Neuronal stem cell (in vitro differentiated cells): Measurements from ENCODE around the gene DDX27.

Experiments used
- DNase-seq: peaks from one replicate; pipeline ENCODE4 v3.0.0-alpha.2; 2013; ENCODE audit warnings: low spot score
- H2AFZ ChIP-seq: one replicate; pipeline ENCODE4 v1.6.1; 2013; ENCODE audit warnings: mild to moderate bottlenecking, low read length, inconsistent platforms
- H2AK5ac ChIP-seq: 2 replicates; pipeline ENCODE4 v1.6.1; 2013; ENCODE audit warnings: low read depth, mild to moderate bottlenecking, inconsistent platforms, low read length, moderate library complexity, mixed read lengths
- H2BK120ac ChIP-seq: 2 replicates; pipeline ENCODE4 v1.6.1; 2013; ENCODE audit warnings: low read depth, mild to moderate bottlenecking, inconsistent platforms, low read length, moderate library complexity, mixed read lengths
- H2BK12ac ChIP-seq: one replicate; pipeline ENCODE4 v1.6.1; 2013; ENCODE audit warnings: low read length, inconsistent platforms
- H2BK15ac ChIP-seq: 2 replicates; pipeline ENCODE4 v1.6.1; 2013; ENCODE audit warnings: mild to moderate bottlenecking, low read length, inconsistent platforms, mixed read lengths
- H2BK5ac ChIP-seq: one replicate; pipeline ENCODE4 v1.6.1; 2013; ENCODE audit warnings: inconsistent platforms, mild to moderate bottlenecking, low read length, moderate library complexity
- H3K14ac ChIP-seq: one replicate; pipeline ENCODE4 v1.6.1; 2013; ENCODE audit warnings: low read length, inconsistent platforms
- H3K18ac ChIP-seq: 2 replicates; pipeline ENCODE4 v1.6.1; 2013; ENCODE audit warnings: low read length, inconsistent platforms
- H3K23ac ChIP-seq: 2 replicates; pipeline ENCODE4 v1.6.1; 2013; ENCODE audit warnings: low read depth, mild to moderate bottlenecking, mixed read lengths, low read length, inconsistent platforms; ENCODE audit not compliant: poor library complexity
- H3K27ac ChIP-seq: replicated peaks from 3 replicates; pipeline ENCODE4 v1.5.1; 2013; ENCODE audit warnings: low read length, inconsistent platforms
- H3K27me3 ChIP-seq, 3 experiments: 2 replicates each; pipeline ENCODE4 v1.6.1; 2013; ENCODE audit warnings: low read length in 3 of 3, mild to moderate bottlenecking in 2 of 3, inconsistent platforms in 1 of 3, low read depth in 1 of 3, mixed read lengths in 1 of 3, moderate library complexity in 1 of 3; ENCODE audit not compliant: control insufficient read depth in 3 of 3, insufficient read depth in 3 of 3
- H3K36me3 ChIP-seq, 2 donors: replicated peaks in 1 of 2; 2 replicates each; pipeline ENCODE4 v1.6.1; 2013; ENCODE audit warnings: low read length in 2 of 2; ENCODE audit not compliant: control insufficient read depth in 2 of 2, insufficient read depth in 2 of 2
- H3K4ac ChIP-seq: 2 replicates; pipeline ENCODE4 v1.6.1; 2013; ENCODE audit warnings: inconsistent platforms, mild to moderate bottlenecking, low read length, moderate library complexity
- H3K4me1 ChIP-seq, 2 donors: 1 replicate in 1 of 2; 2 replicates in 1 of 2; pipeline ENCODE4 v1.6.1; 2013; ENCODE audit warnings: low read length in 2 of 2, low read depth in 1 of 2; ENCODE audit not compliant: control insufficient read depth in 2 of 2, insufficient read depth in 1 of 2
- H3K4me2 ChIP-seq: one replicate; pipeline ENCODE4 v1.6.1; 2013; ENCODE audit warnings: mild to moderate bottlenecking, low read length, inconsistent platforms; ENCODE audit not compliant: insufficient read depth, poor library complexity, severe bottlenecking
- H3K4me3 ChIP-seq, 2 donors: 2 replicates each; pipeline ENCODE4 v1.5.1; 2013; ENCODE audit warnings: low read length in 2 of 2, mild to moderate bottlenecking in 2 of 2, inconsistent platforms in 1 of 2, moderate library complexity in 1 of 2
- H3K79me1 ChIP-seq: one replicate; pipeline ENCODE4 v1.6.1; 2013; ENCODE audit warnings: low read depth, mild to moderate bottlenecking, inconsistent platforms, low read length, moderate library complexity
- H3K9ac ChIP-seq: one replicate; pipeline ENCODE4 v1.6.1; 2013; ENCODE audit warnings: mild to moderate bottlenecking, low read depth, low read length, inconsistent platforms; ENCODE audit not compliant: poor library complexity
- H3K9me3 ChIP-seq, 2 donors: replicated peaks in 1 of 2; 2 replicates each; pipeline versions ENCODE3 to v1.6.1; 2013; ENCODE audit warnings: low read length in 2 of 2, mild to moderate bottlenecking in 2 of 2, inconsistent platforms in 1 of 2, low read depth in 1 of 2, mixed read lengths in 1 of 2, moderate library complexity in 1 of 2; ENCODE audit not compliant: control insufficient read depth in 2 of 2, insufficient read depth in 1 of 2
- H4K8ac ChIP-seq: one replicate; pipeline ENCODE4 v1.6.1; 2013; ENCODE audit warnings: low read depth, mild to moderate bottlenecking, inconsistent platforms, low read length, moderate library complexity
- H4K91ac ChIP-seq: one replicate; pipeline ENCODE4 v1.6.1; 2013; ENCODE audit warnings: low read length, low read depth, mild to moderate bottlenecking, inconsistent platforms; ENCODE audit not compliant: poor library complexity
- WGBS, 2 donors: extraction: QIAGEN DNeasy Blood & Tissue Kit; methylation state at CpG; one replicate each; pipeline ENCODE4 v1.1.7; 2013; ENCODE audit warnings: missing lambda C conversion rate in 2 of 2, mixed read lengths in 1 of 2; ENCODE audit not compliant: insufficient read length in 2 of 2, insufficient replicate concordance in 1 of 2; ENCODE audit errors: extremely low coverage in 2 of 2; 5-methylcytosine and 5-hydroxymethylcytosine counted together

Gene DDX27

DNA sequence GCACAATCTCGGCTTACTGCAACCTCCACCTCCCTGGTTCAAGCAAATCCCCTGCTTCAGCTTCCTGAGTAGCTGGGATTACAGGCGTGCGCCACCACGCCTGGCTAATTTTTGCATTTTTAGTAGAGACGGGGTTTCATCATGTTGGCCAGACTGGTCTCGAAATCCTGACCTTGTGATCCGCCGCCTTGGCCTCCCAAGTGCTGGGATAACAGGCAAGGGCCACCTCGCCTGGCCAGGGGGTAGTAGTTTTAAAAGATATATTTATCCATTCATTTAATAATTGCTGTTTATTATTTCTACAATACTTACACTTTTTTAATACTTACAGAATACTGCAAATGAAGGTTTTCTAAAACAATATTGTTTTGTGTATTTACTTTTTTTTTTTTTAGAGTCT lies 15.5 kb upstream of the DDX27 start:
- Histone ChIP-seq H2BK120ac (no peak overlapping the region), H4K91ac (no peak overlapping the region), H3K4me3 (no peak overlapping the region), H3K23ac (no peak overlapping the region), H3K27me3 (no peaks in the 10 kb centered on the region), H3K79me1 (no peaks in the 10 kb centered on the region), H2BK5ac (no peak overlapping the region), H3K4me1 (no peaks in the 10 kb centered on the region), H2BK15ac (no peak overlapping the region), H4K8ac (no peak overlapping the region), H3K9ac (no peak overlapping the region), H3K27ac (no peak overlapping the region), H3K14ac (no peak overlapping the region), H3K9me3 (no peaks in the 10 kb centered on the region), H2AFZ (no peak overlapping the region), H3K4me2 (no peak overlapping the region), H2BK12ac (no peak overlapping the region), H2AK5ac (no peak overlapping the region), H3K36me3 (no peaks in the 10 kb centered on the region), H3K4ac (no peak overlapping the region), H3K18ac (no peak overlapping the region)
- WGBS, 2 donors, result no CpG with 5 or more reads among the region's 9 CpGs
- DNase-seq, result no peak

DNA sequence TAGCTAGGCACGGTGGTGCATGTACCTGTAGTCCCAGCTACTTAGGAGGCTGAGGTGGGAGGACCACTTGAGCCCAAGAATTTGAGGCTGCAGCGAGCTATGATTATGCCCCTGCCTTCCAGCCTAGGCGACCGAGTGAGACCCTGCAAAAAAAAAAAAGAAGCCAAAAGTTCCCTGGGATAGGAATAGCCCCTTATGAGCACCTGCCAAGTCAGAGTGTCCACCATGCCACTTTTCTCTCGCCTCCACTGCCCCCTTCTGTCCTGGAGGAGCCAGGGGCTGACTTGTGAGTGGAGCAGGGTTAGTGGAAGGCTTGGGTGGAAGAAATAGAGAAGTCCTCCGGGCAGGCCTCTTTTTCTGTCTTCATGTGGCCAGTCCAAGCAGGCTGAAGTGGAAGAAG lies 12.1 kb upstream of the DDX27 start:
- Histone ChIP-seq H2BK5ac (no peak overlapping the region), H4K91ac (no peak overlapping the region), H3K27me3 (no peaks in the 10 kb centered on the region), H2BK12ac (no peak overlapping the region), H3K4ac (no peak overlapping the region), H4K8ac (no peak overlapping the region), H3K4me3 (no peak overlapping the region), H3K4me2 (no peak overlapping the region), H3K14ac (no peak overlapping the region), H3K27ac (no peak overlapping the region), H3K9me3 (peaks cover 0 to 7% of the 10 kb centered on the region in 2 donors), H2AK5ac (no peak overlapping the region), H3K18ac (no peak overlapping the region), H3K4me1 (no peaks in the 10 kb centered on the region), H2BK120ac (no peak overlapping the region), H2BK15ac (no peak overlapping the region), H3K79me1 (peaks cover 1% of the 10 kb centered on the region), H3K36me3 (no peaks in the 10 kb centered on the region), H2AFZ (no peak overlapping the region), H3K9ac (no peak overlapping the region), H3K23ac (no peak overlapping the region)
- DNase-seq, result no peak
- WGBS, 2 donors, result no CpG with 5 or more reads among the region's 6 CpGs

DNA sequence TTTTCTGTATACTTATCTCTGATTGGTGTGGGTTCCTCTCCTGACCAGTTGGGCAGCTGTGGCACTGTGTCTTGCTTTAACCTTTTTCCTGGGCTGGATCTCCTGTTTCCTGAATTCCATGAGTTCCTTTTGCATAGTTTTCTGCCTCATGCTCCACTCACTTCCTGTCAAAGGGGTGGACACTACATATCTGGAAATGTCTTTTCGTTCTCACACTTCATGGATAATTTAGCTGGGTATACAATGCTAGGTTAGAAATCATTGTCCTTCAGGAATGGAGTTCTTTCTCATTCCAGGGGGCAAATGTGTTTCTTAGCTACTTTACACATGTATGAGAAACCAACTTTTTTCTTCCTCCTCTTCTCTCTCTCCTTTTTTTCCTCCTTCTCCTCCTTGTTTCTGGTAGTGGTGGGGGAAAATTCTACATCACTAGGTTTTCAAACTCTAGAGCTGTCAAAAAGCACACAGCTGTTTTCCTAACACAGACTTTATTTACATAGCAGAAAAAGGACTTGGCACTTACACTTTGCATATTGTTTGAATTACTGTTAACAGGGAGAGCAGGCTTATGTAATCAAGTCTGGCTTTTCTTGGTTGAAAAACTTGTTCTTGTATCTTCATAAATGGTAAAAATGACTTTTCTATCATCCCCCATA lies 9.0 kb upstream of the DDX27 start:
- WGBS, 2 donors, result no CpG with 5 or more reads among the region's 1 CpG
- Histone ChIP-seq H3K4me3 (no peak overlapping the region), H3K14ac (no peak overlapping the region), H3K79me1 (peaks cover 1% of the 10 kb centered on the region), H2BK120ac (no peak overlapping the region), H3K36me3 (no peaks in the 10 kb centered on the region), H2BK15ac (no peak overlapping the region), H4K91ac (no peak overlapping the region), H2AFZ (no peak overlapping the region), H3K9me3 (peaks cover 0 to 9% of the 10 kb centered on the region in 2 donors), H3K4ac (no peak overlapping the region), H2BK5ac (no peak overlapping the region), H3K9ac (no peak overlapping the region), H3K18ac (no peak overlapping the region), H3K27me3 (no peaks in the 10 kb centered on the region), H2AK5ac (no peak overlapping the region), H3K4me1 (no peaks in the 10 kb centered on the region), H2BK12ac (no peak overlapping the region), H3K23ac (no peak overlapping the region), H4K8ac (no peak overlapping the region), H3K4me2 (no peak overlapping the region), H3K27ac (no peak overlapping the region)
- no peak for DNase-seq

DNA sequence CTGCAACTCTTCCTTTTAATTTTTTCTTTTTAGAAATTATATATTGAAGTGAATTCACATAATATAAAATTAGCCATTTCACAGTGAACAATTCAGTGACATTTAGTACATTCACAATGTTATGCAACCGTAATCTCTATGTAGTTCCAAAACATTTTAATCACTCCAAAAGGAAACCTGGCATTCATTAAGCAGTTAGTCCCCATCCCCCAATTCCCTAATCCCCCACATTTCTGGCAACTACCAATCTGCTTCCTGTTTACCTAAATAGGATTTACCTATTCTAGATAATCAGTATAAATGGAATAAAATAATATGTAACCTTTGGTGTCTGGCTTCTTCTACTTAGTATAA lies 8.5 kb upstream of the DDX27 start:
- Histone ChIP-seq H3K9ac (no peak overlapping the region), H4K8ac (no peak overlapping the region), H3K23ac (no peak overlapping the region), H2AFZ (no peak overlapping the region), H2AK5ac (no peak overlapping the region), H2BK5ac (no peak overlapping the region), H2BK120ac (no peak overlapping the region), H3K18ac (no peak overlapping the region), H3K36me3 (no peaks in the 10 kb centered on the region), H3K4me2 (no peak overlapping the region), H3K79me1 (peaks cover 1% of the 10 kb centered on the region), H3K4me3 (no peak overlapping the region), H3K14ac (no peak overlapping the region), H3K9me3 (peaks cover 0 to 9% of the 10 kb centered on the region in 2 donors), H2BK12ac (no peak overlapping the region), H3K4ac (no peak overlapping the region), H4K91ac (no peak overlapping the region), H3K4me1 (no peaks in the 10 kb centered on the region), H3K27me3 (no peaks in the 10 kb centered on the region), H3K27ac (no peak overlapping the region), H2BK15ac (no peak overlapping the region)
- WGBS, 2 donors, result no CpG with 5 or more reads among the region's 1 CpG
- no peak for DNase-seq
